Effector CD4-positive, alpha-beta T cell (primary cell): ENCODE results near the gene DBT.
"Not testable (repeated sequence)": the region's sequence is repeated elsewhere in the genome, so short reads cannot be mapped to it uniquely, and the experiment has no call there.

Experiments used
- DNase-seq: peaks from one replicate; pipeline ENCODE4 v3.0.0-alpha.2; 2020

The DBT gene

DNA sequence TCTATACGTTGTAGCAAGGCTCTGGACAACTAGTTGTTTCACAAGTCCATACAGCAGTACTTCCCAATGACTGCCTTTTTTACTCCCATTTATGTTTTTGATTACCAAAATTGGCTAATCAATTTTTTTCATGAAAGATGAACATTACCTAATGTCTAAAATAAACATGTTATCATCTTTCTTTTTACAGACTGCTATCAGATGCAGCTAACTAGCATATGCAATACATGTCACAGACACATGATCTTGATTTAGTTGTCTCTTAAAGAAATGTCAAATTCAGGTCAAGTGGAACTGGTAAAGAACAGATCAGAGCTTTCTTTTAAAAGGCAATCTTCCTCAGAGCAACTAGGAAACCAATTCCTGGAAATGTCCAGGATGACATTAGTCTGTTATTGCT is 630 bp upstream of the DBT start:
- DNase-seq: no peak

GRCh38 chr1:100249155-100249536 is 488 bp downstream of the DBT start:
- DNase-seq: no peak

- no peak for DNase-seq
These were observed 2.9 kb downstream of the DBT start for GRCh38 chr1:100246738-100247137.

GRCh38 chr1:100240631-100241030 is 9.0 kb downstream of the DBT start:
- no peak for DNase-seq

GRCh38 chr1:100239961-100240360 is 9.7 kb downstream of the DBT start:
- no peak for DNase-seq

- no peak for DNase-seq
These were observed 12.5 kb downstream of the DBT start for GRCh38 chr1:100237091-100237490.

DNA sequence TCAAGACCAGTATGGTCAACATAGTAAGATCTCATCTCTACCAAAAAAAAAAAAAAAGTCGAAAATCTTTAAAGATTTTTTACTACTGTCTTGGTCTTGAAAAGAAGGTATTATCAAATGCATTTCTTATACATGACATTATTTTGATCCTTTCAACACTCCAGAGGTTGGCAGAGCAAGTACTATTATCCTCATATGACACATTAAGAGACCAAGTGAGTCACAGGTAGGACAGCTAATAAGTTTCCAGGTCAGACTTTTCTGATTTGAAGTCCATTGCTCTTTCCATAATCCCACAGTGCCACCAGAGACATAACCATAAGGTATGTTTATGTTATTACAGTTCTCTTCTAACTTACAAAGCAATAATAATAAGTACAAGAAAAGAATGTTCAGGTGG is 15.2 kb downstream of the DBT start:
- DNase-seq: no peak

DNA sequence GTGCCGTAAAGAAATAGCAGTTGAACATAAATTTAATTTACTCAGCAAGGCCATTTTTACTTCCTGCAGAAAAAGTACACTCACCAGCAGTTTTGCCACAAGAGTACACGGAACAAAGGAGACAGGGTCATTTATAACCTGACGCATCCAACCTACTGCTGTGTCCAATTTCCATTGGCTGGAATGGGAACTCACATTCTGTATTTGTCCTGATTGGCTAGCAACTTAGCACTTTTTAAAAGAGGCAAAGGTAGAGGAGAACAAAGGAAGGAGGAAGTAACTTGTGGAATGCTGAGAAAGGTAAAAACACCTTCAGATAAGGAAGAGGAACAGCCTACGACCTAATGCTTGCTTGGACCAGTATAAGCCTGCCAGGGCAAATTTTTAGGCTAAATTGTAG is 16.1 kb downstream of the DBT start:
- DNase-seq: not testable (repeated sequence)

- DNase-seq: no peak
These were observed 17.5 kb downstream of the DBT start for GRCh38 chr1:100232156-100232555.

GRCh38 chr1:100231721-100232120 is 17.9 kb downstream of the DBT start:
- no peak for DNase-seq

GRCh38 chr1:100230765-100231164 is 18.9 kb downstream of the DBT start:
- no peak for DNase-seq

GRCh38 chr1:100229681-100230443 is 19.8 kb downstream of the DBT start:
- no peak for DNase-seq

DNA sequence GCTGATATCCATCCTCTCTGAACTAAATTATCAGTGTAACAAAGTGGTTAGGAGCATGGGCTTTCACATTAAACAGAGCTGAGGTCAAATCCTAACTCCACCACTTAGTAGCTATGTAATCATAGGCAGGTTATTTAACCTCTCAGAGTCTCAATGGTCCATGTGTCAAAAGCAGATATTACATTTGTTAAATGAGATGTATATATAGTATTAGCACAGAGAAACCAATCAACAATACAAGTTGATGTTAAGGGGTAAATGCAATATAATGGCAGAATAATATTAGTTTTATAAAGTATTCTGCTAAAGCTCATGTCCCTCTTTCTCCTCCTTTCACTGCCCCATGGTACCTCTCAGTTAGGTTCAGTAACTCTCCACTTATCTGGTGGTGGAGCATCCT is 27.2 kb downstream of the DBT start:
- no peak for DNase-seq

DNA sequence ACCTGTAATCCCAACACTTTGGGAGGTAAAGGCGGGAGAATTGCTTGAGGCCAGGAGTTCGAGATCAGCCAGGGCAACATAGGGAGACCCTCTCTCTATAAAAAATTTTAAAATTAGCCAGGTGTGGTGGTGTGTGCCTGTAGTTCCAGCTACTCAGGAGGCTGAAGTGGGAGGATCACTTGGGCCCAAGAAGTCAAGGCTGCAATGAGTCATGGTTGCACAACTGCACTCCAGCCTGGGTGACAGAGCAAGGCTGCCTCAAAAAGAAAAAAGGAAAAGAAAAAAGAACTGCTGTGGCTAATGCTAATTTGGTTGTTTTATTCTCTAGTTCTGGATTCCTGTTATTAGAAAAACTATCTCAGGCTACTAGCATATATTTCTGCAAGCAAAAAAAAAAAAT is 29.8 kb downstream of the DBT start:
- DNase-seq: no peak

GRCh38 chr1:100219457-100219856 is 30.2 kb downstream of the DBT start:
- DNase-seq: no peak

DNA sequence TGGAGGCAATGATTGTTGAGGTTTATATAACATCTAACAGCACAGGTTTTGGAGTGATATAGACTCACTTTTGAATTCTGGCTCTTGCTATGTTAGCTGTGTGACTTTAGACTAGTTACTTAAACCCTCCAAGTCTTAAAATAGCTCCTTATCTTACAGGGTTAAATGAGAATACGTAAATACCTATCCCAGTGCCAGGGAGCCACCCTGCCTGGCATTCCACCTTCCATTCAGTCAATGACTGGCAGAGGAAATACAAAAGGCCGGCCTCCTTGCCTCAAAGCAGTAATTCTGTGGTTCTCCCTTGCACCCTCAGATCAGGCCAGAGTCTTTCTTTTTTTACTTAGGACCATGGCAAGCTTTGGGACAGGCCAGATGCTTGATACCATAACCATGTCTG is 31.8 kb downstream of the DBT start:
- DNase-seq: no peak

- DNase-seq: no peak
These were observed 34.5 kb downstream of the DBT start for GRCh38 chr1:100215101-100215500.

DNA sequence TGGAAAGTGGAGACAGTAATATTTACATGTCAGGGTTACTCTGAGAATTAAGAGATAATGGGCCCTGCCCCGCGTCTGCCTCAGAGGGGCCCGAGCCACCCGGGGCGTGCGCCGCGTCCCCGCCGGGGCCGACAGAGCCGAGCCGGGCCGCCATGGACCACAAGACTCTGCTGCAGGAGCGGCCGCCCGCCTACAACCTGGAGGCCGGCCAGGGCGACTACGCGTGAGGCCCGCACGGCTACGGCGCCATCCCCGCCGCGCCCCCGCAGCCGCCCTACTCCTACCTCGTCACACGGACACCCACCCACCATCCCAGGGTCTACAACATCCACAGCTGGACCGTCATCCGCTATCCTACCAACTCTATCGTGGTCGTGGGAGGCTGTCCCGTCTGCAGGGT is 36.5 kb downstream of the DBT start:
- DNase-seq: no peak

GRCh38 chr1:100206301-100206700 is 43.3 kb downstream of the DBT start:
- no peak for DNase-seq

- not testable (repeated sequence) for DNase-seq
These were observed 44.0 kb downstream of the DBT start for GRCh38 chr1:100205593-100205992.

DNA sequence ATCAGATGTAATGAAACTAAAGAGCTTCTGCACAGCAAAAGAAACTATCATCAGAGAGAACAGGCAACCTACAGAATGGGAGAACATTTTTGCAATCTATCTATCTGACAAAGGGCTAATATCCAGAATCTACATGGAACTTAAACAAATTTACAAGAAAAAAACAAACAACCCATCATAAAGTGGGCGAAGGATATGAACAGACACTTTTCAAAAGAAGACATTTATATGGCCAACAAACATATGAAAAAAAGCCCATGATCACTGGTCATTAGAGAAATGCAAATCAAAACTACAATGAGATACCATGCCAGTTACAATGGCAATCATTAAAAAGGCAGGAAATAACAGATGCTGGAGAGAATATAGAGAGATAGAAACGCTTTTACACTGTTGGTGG is 44.5 kb downstream of the DBT start:
- not testable (repeated sequence) for DNase-seq

- DNase-seq: not testable (repeated sequence)
These were observed 46.9 kb downstream of the DBT start for GRCh38 chr1:100202703-100203102.

GRCh38 chr1:100200060-100200459 is 49.6 kb downstream of the DBT start:
- not testable (repeated sequence) for DNase-seq

DNA sequence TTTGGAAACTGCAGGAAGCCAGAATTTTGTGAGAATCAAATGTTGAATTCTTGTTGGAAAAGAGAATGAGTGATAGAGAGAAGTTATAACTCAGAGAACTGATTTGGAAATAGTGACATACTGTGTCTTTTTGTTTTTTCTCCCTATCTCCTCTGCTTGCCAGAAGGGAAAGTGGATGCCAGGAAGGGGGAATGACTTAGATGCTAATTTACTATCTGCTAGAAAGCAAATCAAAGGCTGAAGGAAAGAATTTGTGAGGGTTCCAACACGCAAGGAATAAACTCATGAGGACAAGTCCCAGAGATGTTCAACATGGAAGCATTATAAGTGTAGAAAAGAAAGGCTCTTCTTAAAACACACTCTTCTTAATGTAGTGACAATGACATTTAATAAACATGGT is 51.0 kb downstream of the DBT start:
- DNase-seq: no peak

DNA sequence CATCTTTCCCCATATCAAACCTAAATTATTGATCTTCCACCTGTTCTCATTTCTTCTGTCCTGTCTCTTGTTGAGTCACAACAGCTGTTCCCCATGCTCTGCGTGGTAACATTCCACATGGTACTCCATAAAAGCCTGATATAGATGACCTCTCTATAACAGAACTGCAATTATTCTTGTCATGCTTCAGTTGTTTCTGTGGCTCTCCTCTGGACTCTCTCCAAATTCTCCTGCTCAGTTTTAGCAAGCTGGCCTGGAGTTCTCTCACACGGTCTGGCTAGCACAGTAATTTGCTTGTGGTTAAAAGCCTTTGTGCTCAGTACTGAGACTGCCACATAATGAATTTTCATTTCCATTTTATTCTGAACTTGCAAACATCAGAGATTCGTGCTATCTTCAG is 61.0 kb downstream of the DBT start:
- no peak for DNase-seq
